OCI-LY7 (cell line): ENCODE data around the gene CCNF. TPM values are rescaled to one million over a fixed set of nuclear protein-coding genes. Genes with fewer than 3 reads are reported as not detected.

Experiments
- BruUV-seq: library from RNA; stranded (reverse); fragments of 400-500 nt; replicated peaks from 2 replicates; lab custom pipeline; 2021; lab: Mats Ljungman, UMichigan
- CTCF ChIA-PET: fragments of 300-600 bp; sonication (Branson Sonifier 250); formaldehyde crosslinking; loops from one replicate; lab custom pipeline; 2022; ENCODE audit warnings: antibody characterized with exemption; ENCODE audit not compliant: unreplicated experiment; lab: Charles Lee
- POLR2A ChIA-PET: fragments of 300-600 bp; sonication (Branson Sonifier 250); formaldehyde crosslinking; loops from one replicate; lab custom pipeline; 2022; ENCODE audit warnings: antibody characterized with exemption; lab: Charles Lee
- DNase-seq: peaks from one replicate; pipeline ENCODE4 v3.0.0-alpha.2; 2015; ENCODE audit warnings: low spot score
- H2AFZ ChIP-seq: fragments of 200-600 bp; sonication (generic), shearing (Covaris generic); 2 replicates; pipeline ENCODE4 v1.6.1; 2014; ENCODE audit warnings: mild to moderate bottlenecking, antibody characterized with exemption, low read length, moderate library complexity
- H3K27ac ChIP-seq: fragments of 200-600 bp; sonication (generic); 2 replicates; pipeline ENCODE4 v1.5.1; 2014; ENCODE audit warnings: mixed run types, low read depth, mild to moderate bottlenecking, moderate library complexity, low read length, inconsistent platforms; ENCODE audit not compliant: poor library complexity, severe bottlenecking
- H3K36me3 ChIP-seq: fragments of 200-600 bp; sonication (generic); 2 replicates; pipeline ENCODE4 v1.6.1; 2014; ENCODE audit warnings: mild to moderate bottlenecking, antibody characterized with exemption, low read length, moderate library complexity, mixed read lengths; ENCODE audit not compliant: insufficient read depth
- H3K4me1 ChIP-seq: fragments of 200-600 bp; sonication (generic); 2 replicates; pipeline ENCODE4 v1.5.1; 2014; ENCODE audit warnings: mild to moderate bottlenecking, low read length; ENCODE audit not compliant: insufficient read depth, poor library complexity, severe bottlenecking
- H3K4me2 ChIP-seq: fragments of 200-600 bp; sonication (generic); 2 replicates; pipeline ENCODE4 v1.6.1; 2014; ENCODE audit warnings: mild to moderate bottlenecking, low read length
- H3K4me3 ChIP-seq: fragments of 200-600 bp; sonication (generic); 2 replicates; pipeline ENCODE4 v1.5.1; 2014; ENCODE audit warnings: mild to moderate bottlenecking, low read depth, low read length; ENCODE audit not compliant: poor library complexity, severe bottlenecking
- H3K79me2 ChIP-seq: fragments of 200-600 bp; sonication (generic); 2 replicates; pipeline ENCODE4 v1.6.1; 2016; ENCODE audit warnings: low read depth, mild to moderate bottlenecking, low read length, moderate library complexity, mixed read lengths; ENCODE audit not compliant: insufficient read depth
- H3K9me2 ChIP-seq: fragments of 200-600 bp; sonication (generic); 2 replicates; pipeline ENCODE4 v1.6.1; 2016; ENCODE audit warnings: mild to moderate bottlenecking, low read length, mixed read lengths; ENCODE audit not compliant: insufficient read depth
- H3K9me3 ChIP-seq: fragments of 200-600 bp; sonication (generic); 2 replicates; pipeline ENCODE4 v1.6.1; 2014; ENCODE audit warnings: mild to moderate bottlenecking, mixed run types, low read length, mixed read lengths
- H4K20me1 ChIP-seq: fragments of 200-600 bp; sonication (generic); 2 replicates; pipeline ENCODE4 v1.6.1; 2014; ENCODE audit warnings: mild to moderate bottlenecking, antibody characterized with exemption, low read length, moderate library complexity, mixed read lengths; ENCODE audit not compliant: insufficient read depth
- EZH2phosphoT487 ChIP-seq: fragments of 200-600 bp; sonication (generic); IDR thresholded peaks from 2 replicates; pipeline ENCODE4 v1.6.1; 2018; ENCODE audit warnings: low read depth, borderline replicate concordance, mild to moderate bottlenecking, mixed run types, antibody characterized with exemption, low read length, moderate library complexity, mixed read lengths
- intact Hi-C: fragments of 100-400 bp; cut with micrococcal nuclease; formaldehyde crosslinking; loops from one replicate; pipeline ENCODE4 v1.10.0; 2022; ENCODE audit not compliant: unreplicated experiment
- total RNA-seq, 2 experiments: library from RNA; depleted of rRNA in 1 of 2; stranded (reverse); fragments of >200 nt in 1 of 2; shearing (Covaris generic) in 1 of 2; gene quantifications; 2 replicates each; pipeline ENCODE4 v1.2.3, GENCODE V29; 2014 to 2022
- TF ChIP-seq, protein P1 (sequence below): fragments of 200-600 bp; sonication (generic); conservative IDR thresholded peaks from 2 replicates; pipeline ENCODE4 v1.5.1; 2014; ENCODE audit warnings: mild to moderate bottlenecking, antibody characterized with exemption, low read length, moderate library complexity, mixed read lengths

The CCNF gene
- total RNA-seq, 2 experiments from 2014 or later: 82.1 to 83.3 TPM

DNA sequence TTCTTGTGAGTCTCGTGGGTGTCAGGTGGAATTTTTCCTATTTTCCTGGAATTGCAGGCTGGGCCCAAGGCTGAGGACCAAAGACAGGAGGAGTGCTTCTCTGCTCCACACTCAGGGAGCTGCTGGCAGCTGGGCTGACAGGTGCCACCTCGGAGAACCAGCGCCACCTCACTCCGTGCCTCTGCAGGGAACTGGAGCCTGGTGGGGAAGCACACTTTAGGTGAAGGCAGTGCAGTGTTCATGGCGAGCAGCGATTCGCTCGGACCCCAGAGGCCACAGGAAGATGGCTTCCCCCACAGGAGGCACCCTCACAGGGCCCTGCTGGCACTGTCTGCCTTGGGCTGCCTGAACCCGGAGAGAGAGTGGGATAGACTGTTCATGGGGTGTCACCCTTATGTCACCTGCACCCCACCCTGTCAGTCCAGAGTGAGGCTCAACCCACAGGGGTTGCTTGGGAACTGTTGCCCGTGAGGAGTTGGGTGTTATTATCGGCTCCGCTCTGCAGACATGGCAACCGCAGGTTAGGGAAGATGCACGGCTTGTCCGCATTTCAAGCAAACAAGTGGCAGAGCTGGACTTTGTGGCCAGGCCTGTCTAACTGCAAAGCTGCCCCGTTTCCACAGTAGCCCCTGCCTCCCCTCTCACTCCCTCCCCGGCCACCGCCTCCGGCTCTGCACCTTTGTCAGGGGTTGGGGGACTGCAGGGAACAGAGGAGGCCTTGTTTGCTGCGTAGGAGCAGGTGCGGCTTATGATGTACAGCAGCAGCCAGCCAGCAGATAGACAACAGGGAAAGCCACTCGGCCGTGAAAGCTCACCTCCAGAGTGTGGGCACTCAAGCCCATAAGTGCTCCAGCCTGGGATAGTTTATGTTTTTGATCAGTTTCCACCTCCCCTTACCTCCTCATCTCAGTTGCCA lies 61.2 kb downstream of the CCNF start:
- Histone ChIP-seq H3K4me1 (peaks cover 6% of the 10 kb centered on the region), H3K9me2 (no peaks in the 10 kb centered on the region), H3K36me3 (peaks cover 17% of the 10 kb centered on the region; the same call in 1 of the 2 replicates), H2AFZ (no peak overlapping the region), H3K79me2 (no peaks in the 10 kb centered on the region), H3K4me3 (no peak overlapping the region), H3K9me3 (no peaks in the 10 kb centered on the region), H3K27ac (no peak overlapping the region), H3K4me2 (no peak overlapping the region), H4K20me1 (no peaks in the 10 kb centered on the region)
- POLR2A ChIA-PET: no interaction called here
- TF ChIP-seq, protein P1, sequence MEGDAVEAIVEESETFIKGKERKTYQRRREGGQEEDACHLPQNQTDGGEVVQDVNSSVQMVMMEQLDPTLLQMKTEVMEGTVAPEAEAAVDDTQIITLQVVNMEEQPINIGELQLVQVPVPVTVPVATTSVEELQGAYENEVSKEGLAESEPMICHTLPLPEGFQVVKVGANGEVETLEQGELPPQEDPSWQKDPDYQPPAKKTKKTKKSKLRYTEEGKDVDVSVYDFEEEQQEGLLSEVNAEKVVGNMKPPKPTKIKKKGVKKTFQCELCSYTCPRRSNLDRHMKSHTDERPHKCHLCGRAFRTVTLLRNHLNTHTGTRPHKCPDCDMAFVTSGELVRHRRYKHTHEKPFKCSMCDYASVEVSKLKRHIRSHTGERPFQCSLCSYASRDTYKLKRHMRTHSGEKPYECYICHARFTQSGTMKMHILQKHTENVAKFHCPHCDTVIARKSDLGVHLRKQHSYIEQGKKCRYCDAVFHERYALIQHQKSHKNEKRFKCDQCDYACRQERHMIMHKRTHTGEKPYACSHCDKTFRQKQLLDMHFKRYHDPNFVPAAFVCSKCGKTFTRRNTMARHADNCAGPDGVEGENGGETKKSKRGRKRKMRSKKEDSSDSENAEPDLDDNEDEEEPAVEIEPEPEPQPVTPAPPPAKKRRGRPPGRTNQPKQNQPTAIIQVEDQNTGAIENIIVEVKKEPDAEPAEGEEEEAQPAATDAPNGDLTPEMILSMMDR: no peak
- no peak for TF ChIP-seq EZH2phosphoT487
- intact Hi-C loops: no loop called here
- no peak for DNase-seq
- no TSS peak for BruUV-seq
- CTCF ChIA-PET: no interaction called here

DNA sequence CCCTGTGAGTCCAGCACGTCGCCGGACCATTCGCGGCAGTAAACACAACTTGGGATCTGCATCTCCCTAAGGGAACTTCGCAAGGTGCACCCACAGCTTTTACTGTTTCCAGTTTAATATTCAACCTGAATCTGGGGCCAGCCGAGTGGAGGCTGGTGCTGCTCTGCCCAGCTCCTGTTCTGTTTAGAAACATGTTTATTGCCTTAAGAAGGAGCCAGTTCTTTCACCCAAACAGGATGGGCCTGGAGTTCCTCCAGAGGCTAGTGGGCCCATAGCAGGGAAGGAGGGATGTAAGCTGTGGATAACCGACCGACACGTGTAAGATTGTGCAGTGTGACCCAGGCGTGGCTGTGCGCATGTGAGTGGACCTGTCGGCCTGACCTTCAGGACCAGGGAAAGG lies 63.0 kb downstream of the CCNF start:
- no peaks in the 10 kb centered on the region for H3K9me3 ChIP-seq
- H3K27ac ChIP-seq: no peak overlapping the region
- no peaks in the 10 kb centered on the region for H3K79me2 ChIP-seq
- POLR2A ChIA-PET: interaction anchor here (0.6 kb wide), 1 partner anchor 262 kb away, joined by 5 read pairs; no protein-coding TSS in a partner anchor
- H4K20me1 ChIP-seq: no peaks in the 10 kb centered on the region
- no peaks in the 10 kb centered on the region for H3K9me2 ChIP-seq
- BruUV-seq: no TSS peak
- H3K4me2 ChIP-seq: no peak overlapping the region
- H2AFZ ChIP-seq: no peak overlapping the region
- DNase-seq: no peak
- TF ChIP-seq, protein P1: no peak
- TF ChIP-seq EZH2phosphoT487: no peak
- CTCF ChIA-PET: no interaction called here
- intact Hi-C loops: no loop called here
- H3K4me1 ChIP-seq: no peaks in the 10 kb centered on the region
- H3K36me3 ChIP-seq: peaks cover 25% of the 10 kb centered on the region
- no peak overlapping the region for H3K4me3 ChIP-seq

GRCh38 chr16:2493605-2494004 lies 64.4 kb downstream of the CCNF start:
- BruUV-seq: no TSS peak
- Histone ChIP-seq H3K27ac (no peak overlapping the region), H3K9me2 (no peaks in the 10 kb centered on the region), H4K20me1 (no peaks in the 10 kb centered on the region), H3K4me2 (no peak overlapping the region), H3K36me3 (peaks cover 37% of the 10 kb centered on the region), H3K4me1 (no peaks in the 10 kb centered on the region), H3K9me3 (no peaks in the 10 kb centered on the region), H2AFZ (no peak overlapping the region), H3K4me3 (no peak overlapping the region), H3K79me2 (no peaks in the 10 kb centered on the region)
- intact Hi-C loops: no loop called here
- ChIA-PET POLR2A (no interaction called here), CTCF (no interaction called here)
- no peak for DNase-seq
- TF ChIP-seq EZH2phosphoT487: no peak
- TF ChIP-seq, protein P1: no peak
